ENCODE measurements around the gene TLE2. TPM values are rescaled to one million over a fixed set of nuclear protein-coding genes. Genes with fewer than 3 reads are reported as not detected.
"Not testable (repeated sequence)": the region's sequence is repeated elsewhere in the genome, so short reads cannot be mapped to it uniquely, and the experiment has no call there.

The TLE2 gene
- total RNA-seq, 1 donor from 2014 or later, result 13.7 TPM

GRCh38 chr19:2969104-2969504 is 60.0 kb downstream of the TLE2 start:
- Mint-ChIP-seq H3K27ac (ENCODE audit: unreplicated experiment) (no peak overlapping the region), H3K9me3 (ENCODE audit: low read depth) (no peaks in the 10 kb centered on the region)
- no peak for DNase-seq (ENCODE audit: low spot score)

GRCh38 chr19:2967972-2968371 is 61.1 kb downstream of the TLE2 start:
- no peak overlapping the region for H3K27ac Mint-ChIP-seq (ENCODE audit: unreplicated experiment)
- DNase-seq (ENCODE audit: low spot score), result no peak
- no peak overlapping the region for H3K4me3 Mint-ChIP-seq (ENCODE audit: unreplicated experiment)
- TF ChIP-seq CTCF (IDR thresholded peaks at IDR 0.05), result no peak
- no peaks in the 10 kb centered on the region for H3K4me1 Mint-ChIP-seq (ENCODE audit: low read depth)
- no peaks in the 10 kb centered on the region for H3K27me3 Mint-ChIP-seq (ENCODE audit: low read depth)
- no peaks in the 10 kb centered on the region for H3K9me3 Mint-ChIP-seq (ENCODE audit: low read depth)
- no peaks in the 10 kb centered on the region for H3K36me3 Mint-ChIP-seq (ENCODE audit: low read depth)

More at GRCh38 chr19:2969104-2969504, 60.0 kb downstream of the TLE2 start:
- no peaks in the 10 kb centered on the region for H3K36me3 Mint-ChIP-seq (ENCODE audit: low read depth)
- TF ChIP-seq CTCF (IDR thresholded peaks at IDR 0.05), result no peak
- peaks cover under 1% of the 10 kb centered on the region for H3K27me3 Mint-ChIP-seq (ENCODE audit: low read depth)
- H3K4me3 Mint-ChIP-seq (ENCODE audit: unreplicated experiment), result no peak overlapping the region
- no peaks in the 10 kb centered on the region for H3K4me1 Mint-ChIP-seq (ENCODE audit: low read depth)

- no peaks in the 10 kb centered on the region for H3K36me3 Mint-ChIP-seq (ENCODE audit: low read depth)
- TF ChIP-seq CTCF (IDR thresholded peaks at IDR 0.05), result no peak
- no peaks in the 10 kb centered on the region for H3K9me3 Mint-ChIP-seq (ENCODE audit: low read depth)
- no peak for DNase-seq (ENCODE audit: low spot score)
- H3K4me3 Mint-ChIP-seq (ENCODE audit: unreplicated experiment), result no peak overlapping the region
- peaks cover 2% of the 10 kb centered on the region for H3K27me3 Mint-ChIP-seq (ENCODE audit: low read depth)
- no peak overlapping the region for H3K27ac Mint-ChIP-seq (ENCODE audit: unreplicated experiment)
- peaks cover 5% of the 10 kb centered on the region for H3K4me1 Mint-ChIP-seq (ENCODE audit: low read depth)
Observed at GRCh38 chr19:2964874-2965273, 64.2 kb downstream of the TLE2 start.

GRCh38 chr19:2963631-2964030 is 65.4 kb downstream of the TLE2 start:
- not testable (repeated sequence) for H3K9me3 Mint-ChIP-seq (ENCODE audit: low read depth); H3K4me1 Mint-ChIP-seq (ENCODE audit: low read depth); DNase-seq (ENCODE audit: low spot score); H3K27ac Mint-ChIP-seq (ENCODE audit: unreplicated experiment); H3K4me3 Mint-ChIP-seq (ENCODE audit: unreplicated experiment); H3K36me3 Mint-ChIP-seq (ENCODE audit: low read depth); H3K27me3 Mint-ChIP-seq (ENCODE audit: low read depth)

- H3K9me3 Mint-ChIP-seq (ENCODE audit: low read depth), result no peaks in the 10 kb centered on the region
- no peak overlapping the region for H3K4me3 Mint-ChIP-seq (ENCODE audit: unreplicated experiment)
- H3K4me1 Mint-ChIP-seq (ENCODE audit: low read depth), result peaks cover 5% of the 10 kb centered on the region
- no peaks in the 10 kb centered on the region for H3K36me3 Mint-ChIP-seq (ENCODE audit: low read depth)
- DNase-seq (ENCODE audit: low spot score), result no peak
- TF ChIP-seq CTCF (IDR thresholded peaks at IDR 0.05), result no peak
- H3K27me3 Mint-ChIP-seq (ENCODE audit: low read depth), result peaks cover 3% of the 10 kb centered on the region
- H3K27ac Mint-ChIP-seq (ENCODE audit: unreplicated experiment), result no peak overlapping the region
Observed at GRCh38 chr19:2963122-2963521, 66.0 kb downstream of the TLE2 start.

GRCh38 chr19:2962018-2962670 is 66.9 kb downstream of the TLE2 start:
- H3K27me3 Mint-ChIP-seq (ENCODE audit: low read depth), result peaks cover 6% of the 10 kb centered on the region
- H3K36me3 Mint-ChIP-seq (ENCODE audit: low read depth), result no peaks in the 10 kb centered on the region
- H3K4me1 Mint-ChIP-seq (ENCODE audit: low read depth), result peaks cover 5% of the 10 kb centered on the region
- no peak overlapping the region for H3K27ac Mint-ChIP-seq (ENCODE audit: unreplicated experiment)
- H3K4me3 Mint-ChIP-seq (ENCODE audit: unreplicated experiment), result peak overlapping the region; percentile 25
- H3K9me3 Mint-ChIP-seq (ENCODE audit: low read depth), result no peaks in the 10 kb centered on the region
- no peak for DNase-seq (ENCODE audit: low spot score)
- peak; percentile 91 for TF ChIP-seq CTCF (IDR thresholded peaks at IDR 0.05)

Data from chondrocyte (in vitro differentiated cells).